ENCODE measurements around the gene ABCE1.

Gene ABCE1

DNA sequence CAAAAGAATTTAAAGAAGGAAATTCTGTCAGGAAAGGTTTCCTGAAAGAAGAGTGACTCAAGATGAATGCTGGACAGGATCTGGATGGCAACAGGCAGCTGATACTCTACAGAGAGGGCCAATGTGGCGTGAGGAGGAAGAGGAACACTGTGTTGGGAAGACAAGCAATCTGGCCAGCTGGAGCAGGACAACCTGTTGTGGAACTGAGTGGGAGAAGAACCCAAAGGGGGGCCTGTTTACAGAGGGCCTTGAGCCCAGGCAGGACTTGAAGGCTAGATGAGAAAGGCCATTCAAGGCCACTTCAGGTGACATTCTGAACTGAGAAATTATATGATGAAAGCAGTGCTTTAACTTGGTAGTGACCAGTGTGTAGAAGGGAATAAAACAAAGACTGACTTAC is 73.8 kb downstream of the ABCE1 start:
- no peak overlapping the region for H3K27ac ChIP-seq (ENCODE audit: insufficient read depth, low read depth, low read length, poor library complexity, severe bottlenecking)
- no peaks in the 10 kb centered on the region for H3K9me3 ChIP-seq (ENCODE audit: control insufficient read depth, low read length)
- no peaks in the 10 kb centered on the region for H3K27me3 ChIP-seq (ENCODE audit: control insufficient read depth, insufficient read depth, low read length, poor library complexity, severe bottlenecking)
- WGBS, 2 experiments = 86 to 97% methylated on average over 1 of the region's 1 CpG
- H3K36me3 ChIP-seq (ENCODE audit: control insufficient read depth, insufficient read depth, low read length) = peaks cover 4% of the 10 kb centered on the region
- H3K4me3 ChIP-seq (ENCODE audit: insufficient read depth, low read depth, low read length) = no peak overlapping the region
- H3K4me1 ChIP-seq (ENCODE audit: control insufficient read depth, insufficient read depth, low read length) = no peaks in the 10 kb centered on the region

- Histone ChIP-seq H3K27ac (ENCODE audit: insufficient read depth, low read depth, low read length, poor library complexity, severe bottlenecking) (no peak overlapping the region), H3K36me3 (ENCODE audit: control insufficient read depth, insufficient read depth, low read length) (peaks cover 3% of the 10 kb centered on the region), H3K4me1 (ENCODE audit: control insufficient read depth, insufficient read depth, low read length) (no peaks in the 10 kb centered on the region), H3K9me3 (ENCODE audit: control insufficient read depth, low read length) (no peaks in the 10 kb centered on the region), H3K27me3 (ENCODE audit: control insufficient read depth, insufficient read depth, low read length, poor library complexity, severe bottlenecking) (no peaks in the 10 kb centered on the region), H3K4me3 (ENCODE audit: insufficient read depth, low read depth, low read length) (no peak overlapping the region)
- WGBS, 2 experiments = 93 to 95% methylated on average over 9 of the region's 9 CpGs
These were observed 78.7 kb downstream of the ABCE1 start for GRCh38 chr4:145176641-145177432.

- Histone ChIP-seq H3K36me3 (ENCODE audit: control insufficient read depth, insufficient read depth, low read length) (no peaks in the 10 kb centered on the region), H3K9me3 (ENCODE audit: control insufficient read depth, low read length) (no peaks in the 10 kb centered on the region), H3K4me3 (ENCODE audit: insufficient read depth, low read depth, low read length) (no peak overlapping the region), H3K27me3 (ENCODE audit: control insufficient read depth, insufficient read depth, low read length, poor library complexity, severe bottlenecking) (no peaks in the 10 kb centered on the region), H3K27ac (ENCODE audit: insufficient read depth, low read depth, low read length, poor library complexity, severe bottlenecking) (no peak overlapping the region), H3K4me1 (ENCODE audit: control insufficient read depth, insufficient read depth, low read length) (no peaks in the 10 kb centered on the region)
- 82 to 84% methylated on average over 4 of the region's 4 CpGs for WGBS, 2 experiments
These were observed 79.4 kb downstream of the ABCE1 start for GRCh38 chr4:145177511-145177905.

DNA sequence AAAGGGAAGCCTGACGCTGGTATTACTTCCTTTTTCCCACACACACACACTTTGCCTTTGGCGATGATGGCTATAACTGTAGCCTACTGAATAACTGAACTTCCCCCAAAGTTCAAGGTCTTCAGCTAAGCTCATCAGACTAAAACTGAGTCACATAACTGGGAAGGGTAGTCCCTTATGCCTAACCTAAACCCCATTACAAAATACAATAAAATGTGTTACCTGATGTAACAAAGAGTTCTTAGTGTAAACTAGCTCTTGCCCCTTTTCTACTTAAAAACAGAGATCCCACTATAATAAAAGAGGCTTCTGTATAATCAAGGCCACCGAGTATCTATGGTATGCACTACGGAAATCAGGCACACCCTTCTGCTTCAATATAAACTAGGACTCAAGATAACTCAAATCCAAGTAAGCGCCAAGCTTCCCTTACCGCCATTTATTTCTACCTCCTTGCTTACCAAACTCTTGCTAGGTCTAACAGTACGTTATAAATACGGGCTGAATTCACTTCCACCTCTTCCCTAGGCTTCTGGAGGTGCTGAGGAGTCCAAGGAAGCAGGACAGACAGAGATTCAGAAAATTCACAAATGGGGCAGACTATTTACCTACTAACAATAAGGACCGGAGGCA is 79.9 kb downstream of the ABCE1 start:
- Histone ChIP-seq H3K4me3 (ENCODE audit: insufficient read depth, low read depth, low read length) (peak overlapping the region; percentile 70), H3K9me3 (ENCODE audit: control insufficient read depth, low read length) (no peaks in the 10 kb centered on the region), H3K27me3 (ENCODE audit: control insufficient read depth, insufficient read depth, low read length, poor library complexity, severe bottlenecking) (no peaks in the 10 kb centered on the region), H3K36me3 (ENCODE audit: control insufficient read depth, insufficient read depth, low read length) (no peaks in the 10 kb centered on the region), H3K4me1 (ENCODE audit: control insufficient read depth, insufficient read depth, low read length) (no peaks in the 10 kb centered on the region), H3K27ac (ENCODE audit: insufficient read depth, low read depth, low read length, poor library complexity, severe bottlenecking) (no peak overlapping the region)
- 21 to 24% methylated on average over 9 of the region's 9 CpGs for WGBS, 2 experiments

DNA sequence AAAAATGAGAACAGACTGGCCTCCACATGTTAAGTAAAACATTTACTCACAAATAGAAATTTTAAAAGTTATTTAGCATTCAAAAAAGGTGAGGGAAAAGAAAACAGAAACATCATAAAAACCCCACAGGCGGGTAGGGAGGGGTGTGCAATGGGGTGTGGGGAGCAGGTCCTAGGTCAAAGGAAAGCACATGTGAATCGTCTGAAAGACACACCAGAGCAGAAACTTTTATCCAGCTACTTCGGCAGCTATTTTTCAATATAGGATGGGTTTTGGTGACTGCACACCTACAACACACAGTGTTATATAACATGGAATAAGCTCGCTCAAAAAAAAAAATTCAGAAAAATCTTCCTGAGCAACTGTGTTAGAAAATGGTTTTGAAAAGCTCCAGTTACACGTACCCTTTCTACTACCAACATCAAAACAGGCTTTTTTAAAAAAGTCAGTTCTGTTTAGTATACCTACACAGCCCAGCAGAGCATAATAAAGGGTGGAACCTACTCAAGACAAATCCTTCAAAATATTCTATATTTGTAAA is 80.7 kb downstream of the ABCE1 start:
- no peaks in the 10 kb centered on the region for H3K4me1 ChIP-seq (ENCODE audit: control insufficient read depth, insufficient read depth, low read length)
- WGBS, 2 experiments = 0 to 5% methylated on average over 1 to 5 of the region's 5 CpGs
- no peak overlapping the region for H3K27ac ChIP-seq (ENCODE audit: insufficient read depth, low read depth, low read length, poor library complexity, severe bottlenecking)
- H3K9me3 ChIP-seq (ENCODE audit: control insufficient read depth, low read length) = no peaks in the 10 kb centered on the region
- H3K27me3 ChIP-seq (ENCODE audit: control insufficient read depth, insufficient read depth, low read length, poor library complexity, severe bottlenecking) = no peaks in the 10 kb centered on the region
- no peaks in the 10 kb centered on the region for H3K36me3 ChIP-seq (ENCODE audit: control insufficient read depth, insufficient read depth, low read length)
- H3K4me3 ChIP-seq (ENCODE audit: insufficient read depth, low read depth, low read length) = peak overlapping the region; percentile 70
